Liver (tissue), 3 donors: ENCODE measurements around the gene BTBD8.

ENCODE experiments used
- ATF3 ChIP-seq: IDR thresholded peaks from 2 replicates; pipeline ENCODE4 v1.6.1; 2016; ENCODE audit warnings: antibody characterized with exemption
- HNF4A ChIP-seq, 2 donors: conservative IDR thresholded peaks; 2 replicates each; pipeline ENCODE4 v1.6.1; 2016; ENCODE audit warnings: antibody characterized with exemption in 2 of 2, mild to moderate bottlenecking in 2 of 2
- JUND ChIP-seq, 2 donors: IDR thresholded peaks; 2 replicates each; pipeline ENCODE4 v1.6.1; 2016; ENCODE audit warnings: antibody characterized with exemption in 2 of 2
- RAD21 ChIP-seq, 2 donors: IDR thresholded peaks; 2 replicates each; pipeline ENCODE4 v1.6.1; 2016; ENCODE audit warnings: antibody characterized with exemption in 2 of 2, mild to moderate bottlenecking in 2 of 2
- RXRA ChIP-seq, 2 donors: IDR thresholded peaks; 2 replicates each; pipeline ENCODE4 v1.6.1; 2017 to 2018; ENCODE audit warnings: antibody characterized with exemption in 2 of 2, mild to moderate bottlenecking in 1 of 2
- SP1 ChIP-seq: IDR thresholded peaks from 2 replicates; pipeline ENCODE4 v1.6.1; 2018; ENCODE audit warnings: antibody characterized with exemption, mild to moderate bottlenecking
- TAF1 ChIP-seq: conservative IDR thresholded peaks from 2 replicates; pipeline ENCODE4 v1.6.1; 2016; ENCODE audit warnings: antibody characterized with exemption, mild to moderate bottlenecking
- TF ChIP-seq, protein P1 (sequence below): fragments of 150-350 bp; IDR thresholded peaks from 2 replicates; pipeline ENCODE4 v1.5.1; 2017; ENCODE audit warnings: improper control_type of control experiment, low read depth, low read length; ENCODE audit not compliant: missing input control
- TF ChIP-seq, protein P2 (sequence below): IDR thresholded peaks from 2 replicates; pipeline ENCODE4 v1.6.1; 2016; ENCODE audit warnings: antibody characterized with exemption, mild to moderate bottlenecking
- TF ChIP-seq, protein P3 (sequence below): IDR thresholded peaks from 2 replicates; pipeline ENCODE4 v1.6.1; 2016; ENCODE audit warnings: antibody characterized with exemption
- TF ChIP-seq, protein P4 (sequence below): IDR thresholded peaks from 2 replicates; pipeline ENCODE4 v1.6.1; 2016; ENCODE audit warnings: antibody characterized with exemption
- donor health status: healthy.
- donor health status: healthy.

- TF ChIP-seq JUND (IDR thresholded peaks at IDR 0.05) (no peak), RAD21 (IDR thresholded peaks at IDR 0.05) (no peak), TAF1 (no peak), HNF4A (conservative IDR thresholded peaks at IDR 0.05) (no peak), RXRA (IDR thresholded peaks at IDR 0.05) (no peak), ATF3 (no peak), SP1 (no peak)
- TF ChIP-seq, protein P1, sequence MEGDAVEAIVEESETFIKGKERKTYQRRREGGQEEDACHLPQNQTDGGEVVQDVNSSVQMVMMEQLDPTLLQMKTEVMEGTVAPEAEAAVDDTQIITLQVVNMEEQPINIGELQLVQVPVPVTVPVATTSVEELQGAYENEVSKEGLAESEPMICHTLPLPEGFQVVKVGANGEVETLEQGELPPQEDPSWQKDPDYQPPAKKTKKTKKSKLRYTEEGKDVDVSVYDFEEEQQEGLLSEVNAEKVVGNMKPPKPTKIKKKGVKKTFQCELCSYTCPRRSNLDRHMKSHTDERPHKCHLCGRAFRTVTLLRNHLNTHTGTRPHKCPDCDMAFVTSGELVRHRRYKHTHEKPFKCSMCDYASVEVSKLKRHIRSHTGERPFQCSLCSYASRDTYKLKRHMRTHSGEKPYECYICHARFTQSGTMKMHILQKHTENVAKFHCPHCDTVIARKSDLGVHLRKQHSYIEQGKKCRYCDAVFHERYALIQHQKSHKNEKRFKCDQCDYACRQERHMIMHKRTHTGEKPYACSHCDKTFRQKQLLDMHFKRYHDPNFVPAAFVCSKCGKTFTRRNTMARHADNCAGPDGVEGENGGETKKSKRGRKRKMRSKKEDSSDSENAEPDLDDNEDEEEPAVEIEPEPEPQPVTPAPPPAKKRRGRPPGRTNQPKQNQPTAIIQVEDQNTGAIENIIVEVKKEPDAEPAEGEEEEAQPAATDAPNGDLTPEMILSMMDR, result no peak
- TF ChIP-seq, protein P2, sequence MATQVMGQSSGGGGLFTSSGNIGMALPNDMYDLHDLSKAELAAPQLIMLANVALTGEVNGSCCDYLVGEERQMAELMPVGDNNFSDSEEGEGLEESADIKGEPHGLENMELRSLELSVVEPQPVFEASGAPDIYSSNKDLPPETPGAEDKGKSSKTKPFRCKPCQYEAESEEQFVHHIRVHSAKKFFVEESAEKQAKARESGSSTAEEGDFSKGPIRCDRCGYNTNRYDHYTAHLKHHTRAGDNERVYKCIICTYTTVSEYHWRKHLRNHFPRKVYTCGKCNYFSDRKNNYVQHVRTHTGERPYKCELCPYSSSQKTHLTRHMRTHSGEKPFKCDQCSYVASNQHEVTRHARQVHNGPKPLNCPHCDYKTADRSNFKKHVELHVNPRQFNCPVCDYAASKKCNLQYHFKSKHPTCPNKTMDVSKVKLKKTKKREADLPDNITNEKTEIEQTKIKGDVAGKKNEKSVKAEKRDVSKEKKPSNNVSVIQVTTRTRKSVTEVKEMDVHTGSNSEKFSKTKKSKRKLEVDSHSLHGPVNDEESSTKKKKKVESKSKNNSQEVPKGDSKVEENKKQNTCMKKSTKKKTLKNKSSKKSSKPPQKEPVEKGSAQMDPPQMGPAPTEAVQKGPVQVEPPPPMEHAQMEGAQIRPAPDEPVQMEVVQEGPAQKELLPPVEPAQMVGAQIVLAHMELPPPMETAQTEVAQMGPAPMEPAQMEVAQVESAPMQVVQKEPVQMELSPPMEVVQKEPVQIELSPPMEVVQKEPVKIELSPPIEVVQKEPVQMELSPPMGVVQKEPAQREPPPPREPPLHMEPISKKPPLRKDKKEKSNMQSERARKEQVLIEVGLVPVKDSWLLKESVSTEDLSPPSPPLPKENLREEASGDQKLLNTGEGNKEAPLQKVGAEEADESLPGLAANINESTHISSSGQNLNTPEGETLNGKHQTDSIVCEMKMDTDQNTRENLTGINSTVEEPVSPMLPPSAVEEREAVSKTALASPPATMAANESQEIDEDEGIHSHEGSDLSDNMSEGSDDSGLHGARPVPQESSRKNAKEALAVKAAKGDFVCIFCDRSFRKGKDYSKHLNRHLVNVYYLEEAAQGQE, result no peak
- TF ChIP-seq, protein P3, sequence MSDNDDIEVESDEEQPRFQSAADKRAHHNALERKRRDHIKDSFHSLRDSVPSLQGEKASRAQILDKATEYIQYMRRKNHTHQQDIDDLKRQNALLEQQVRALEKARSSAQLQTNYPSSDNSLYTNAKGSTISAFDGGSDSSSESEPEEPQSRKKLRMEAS, result no peak
- TF ChIP-seq, protein P4, sequence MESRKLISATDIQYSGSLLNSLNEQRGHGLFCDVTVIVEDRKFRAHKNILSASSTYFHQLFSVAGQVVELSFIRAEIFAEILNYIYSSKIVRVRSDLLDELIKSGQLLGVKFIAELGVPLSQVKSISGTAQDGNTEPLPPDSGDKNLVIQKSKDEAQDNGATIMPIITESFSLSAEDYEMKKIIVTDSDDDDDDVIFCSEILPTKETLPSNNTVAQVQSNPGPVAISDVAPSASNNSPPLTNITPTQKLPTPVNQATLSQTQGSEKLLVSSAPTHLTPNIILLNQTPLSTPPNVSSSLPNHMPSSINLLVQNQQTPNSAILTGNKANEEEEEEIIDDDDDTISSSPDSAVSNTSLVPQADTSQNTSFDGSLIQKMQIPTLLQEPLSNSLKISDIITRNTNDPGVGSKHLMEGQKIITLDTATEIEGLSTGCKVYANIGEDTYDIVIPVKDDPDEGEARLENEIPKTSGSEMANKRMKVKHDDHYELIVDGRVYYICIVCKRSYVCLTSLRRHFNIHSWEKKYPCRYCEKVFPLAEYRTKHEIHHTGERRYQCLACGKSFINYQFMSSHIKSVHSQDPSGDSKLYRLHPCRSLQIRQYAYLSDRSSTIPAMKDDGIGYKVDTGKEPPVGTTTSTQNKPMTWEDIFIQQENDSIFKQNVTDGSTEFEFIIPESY, result no peak
Measured at GRCh38 chr1:92040971-92041370, 39.2 kb upstream of the BTBD8 start.
